CD4-positive, alpha-beta T cell treated with Interferon gamma for 1 hour (primary cell): ENCODE measurements around the gene MNX1.

Experiments used
- DNase-seq: peaks from one replicate; pipeline ENCODE4 v3.0.0-alpha.2; 2020

The MNX1 gene

GRCh38 chr7:157001920-157002818, 8.3 kb downstream of the MNX1 start:
- no peak for DNase-seq

GRCh38 chr7:157000741-157001653, 9.5 kb downstream of the MNX1 start:
- DNase-seq, result no peak

- DNase-seq, result no peak
Observed at GRCh38 chr7:156999958-157000726, 10.3 kb downstream of the MNX1 start.

GRCh38 chr7:156998988-156999957, 11.2 kb downstream of the MNX1 start:
- no peak for DNase-seq

GRCh38 chr7:156994417-156994816, 16.0 kb downstream of the MNX1 start:
- DNase-seq, result no peak

GRCh38 chr7:156993925-156994235, 16.6 kb downstream of the MNX1 start:
- DNase-seq, result no peak

- DNase-seq, result no peak
Observed at GRCh38 chr7:156993021-156993924, 17.2 kb downstream of the MNX1 start.

- no peak for DNase-seq
Observed at GRCh38 chr7:156989766-156990535, 20.5 kb downstream of the MNX1 start.

GRCh38 chr7:156988343-156989185, 21.9 kb downstream of the MNX1 start:
- DNase-seq, result no peak

GRCh38 chr7:156986378-156986777, 24.1 kb downstream of the MNX1 start:
- no peak for DNase-seq

- no peak for DNase-seq
Observed at GRCh38 chr7:156985101-156985992, 25.1 kb downstream of the MNX1 start.

- DNase-seq, result no peak
Observed at GRCh38 chr7:156984174-156984891, 26.1 kb downstream of the MNX1 start.

- no peak for DNase-seq
Observed at GRCh38 chr7:156979711-156980110, 30.8 kb downstream of the MNX1 start.

GRCh38 chr7:156979007-156979606, 31.4 kb downstream of the MNX1 start:
- DNase-seq, result no peak

GRCh38 chr7:156975620-156976019, 34.8 kb downstream of the MNX1 start:
- DNase-seq, result no peak

- no peak for DNase-seq
Observed at GRCh38 chr7:156969972-156970420, 40.5 kb downstream of the MNX1 start.

GRCh38 chr7:156968183-156968582, 42.3 kb downstream of the MNX1 start:
- no peak for DNase-seq
